A673 (cell line): Measurements from ENCODE around the gene GRN. TPM values are rescaled to one million over a fixed set of nuclear protein-coding genes. Genes with fewer than 3 reads are reported as not detected.
"Not testable (repeated sequence)": the region's sequence is repeated elsewhere in the genome, so short reads cannot be mapped to it uniquely, and the experiment has no call there.

ENCODE experiments used
- BruUV-seq: library from RNA; stranded (reverse); fragments of 400-500 nt; replicated peaks from 2 replicates; lab custom pipeline; 2021; lab: Mats Ljungman, UMichigan
- CTCF ChIA-PET: fragments of 300-600 bp; sonication (Branson Sonifier 250); formaldehyde crosslinking; loops from one replicate; lab custom pipeline; 2022; ENCODE audit warnings: antibody characterized with exemption; lab: Charles Lee
- POLR2A ChIA-PET: fragments of 300-600 bp; sonication (Branson Sonifier 250); formaldehyde crosslinking; loops from one replicate; lab custom pipeline; 2022; ENCODE audit warnings: antibody characterized with exemption; ENCODE audit not compliant: low non-redundant PET; lab: Charles Lee
- DNase-seq: peaks from one replicate; pipeline ENCODE4 v3.0.0-alpha.2; 2015; ENCODE audit warnings: low spot score
- H3K27ac ChIP-seq: fragments of 200-600 bp; sonication (generic); 2 replicates; pipeline ENCODE4 v1.5.1; 2016; ENCODE audit warnings: mixed run types, low read depth, mild to moderate bottlenecking, mixed read lengths, antibody characterized with exemption, low read length; ENCODE audit not compliant: poor library complexity, severe bottlenecking
- H3K27me3 ChIP-seq: fragments of 200-600 bp; sonication (generic); replicated peaks from 2 replicates; pipeline ENCODE4 v1.6.1; 2017; ENCODE audit warnings: mixed run types, low read depth, mild to moderate bottlenecking, mixed read lengths, antibody characterized with exemption, low read length; ENCODE audit not compliant: insufficient read depth, poor library complexity
- H3K36me3 ChIP-seq: fragments of 200-600 bp; sonication (generic); 2 replicates; pipeline ENCODE4 v1.6.1; 2016; ENCODE audit warnings: mixed run types, mild to moderate bottlenecking, mixed read lengths, antibody characterized with exemption, low read length; ENCODE audit not compliant: insufficient read depth, poor library complexity, severe bottlenecking
- H3K4me1 ChIP-seq: fragments of 200-600 bp; sonication (generic); 2 replicates; pipeline ENCODE4 v1.6.1; 2017; ENCODE audit warnings: mixed run types, mild to moderate bottlenecking, mixed read lengths, antibody characterized with exemption, low read length; ENCODE audit not compliant: insufficient read depth, poor library complexity, severe bottlenecking
- H3K4me3 ChIP-seq: fragments of 200-600 bp; sonication (generic); 2 replicates; pipeline ENCODE4 v1.5.1; 2016; ENCODE audit warnings: low read depth, mixed run types, mild to moderate bottlenecking, mixed read lengths, low read length; ENCODE audit not compliant: poor library complexity, severe bottlenecking
- H3K9me3 ChIP-seq: fragments of 200-600 bp; sonication (generic); 2 replicates; pipeline ENCODE4 v1.6.1; 2016; ENCODE audit warnings: mixed run types, low read depth, mild to moderate bottlenecking, mixed read lengths, antibody characterized with exemption, low read length; ENCODE audit not compliant: poor library complexity, severe bottlenecking
- CTCF ChIP-seq: fragments of 300-800, 200-600 bp; sonication (generic); conservative IDR thresholded peaks from 2 replicates; pipeline ENCODE4 v1.5.1; 2017; ENCODE audit warnings: low read depth, mild to moderate bottlenecking, antibody characterized with exemption, low read length, moderate library complexity, mixed read lengths
- EZH2 ChIP-seq: fragments of 200-600 bp; sonication (generic); IDR thresholded peaks from 2 replicates; pipeline ENCODE4 v1.6.1; 2017; ENCODE audit warnings: borderline replicate concordance, low read depth, mild to moderate bottlenecking, mixed read lengths, antibody characterized with exemption, low read length; ENCODE audit not compliant: poor library complexity, severe bottlenecking
- intact Hi-C: fragments of 100-400 bp; cut with micrococcal nuclease; formaldehyde crosslinking; loops from one replicate; pipeline ENCODE4 v1.10.0; 2022; ENCODE audit not compliant: unreplicated experiment
- total RNA-seq: library from RNA; stranded (reverse); gene quantifications from 2 replicates; pipeline ENCODE4 v1.2.3, GENCODE V29; 2021

GRN gene
- total RNA-seq, 1 experiment from 2014 or later, result 50.4 TPM

GRCh38 chr17:44335564-44335963 is 9.5 kb upstream of the GRN start:
- no TSS peak for BruUV-seq
- Histone ChIP-seq H3K27me3 (no peaks in the 10 kb centered on the region), H3K4me3 (no peak overlapping the region), H3K27ac (no peak overlapping the region), H3K36me3 (no peaks in the 10 kb centered on the region), H3K9me3 (no peaks in the 10 kb centered on the region), H3K4me1 (no peaks in the 10 kb centered on the region)
- intact Hi-C loops, result no loop called here
- TF ChIP-seq EZH2 (no peak), CTCF (no peak)
- no peak for DNase-seq
- ChIA-PET POLR2A (no interaction called here), CTCF (interaction anchor here (0.7 kb wide), 1 partner anchor 11 kb away, joined by 3 read pairs; no protein-coding TSS in a partner anchor)

- H3K27ac ChIP-seq, result no peak overlapping the region
- H3K27me3 ChIP-seq, result no peaks in the 10 kb centered on the region
- TF ChIP-seq EZH2, result no peak
- TF ChIP-seq CTCF, result no peak
- no peaks in the 10 kb centered on the region for H3K9me3 ChIP-seq
- no peak overlapping the region for H3K4me3 ChIP-seq
- ChIA-PET CTCF (no interaction called here), POLR2A (no interaction called here)
- BruUV-seq, result no TSS peak
- no peaks in the 10 kb centered on the region for H3K4me1 ChIP-seq
- no peak for DNase-seq
- H3K36me3 ChIP-seq, result no peaks in the 10 kb centered on the region
- intact Hi-C loops, result no loop called here
Measured at GRCh38 chr17:44335968-44336367, 9.1 kb upstream of the GRN start.

GRCh38 chr17:44338702-44339101 is 6.4 kb upstream of the GRN start:
- Histone ChIP-seq H3K4me3 (no peak overlapping the region), H3K4me1 (no peaks in the 10 kb centered on the region), H3K9me3 (no peaks in the 10 kb centered on the region), H3K27ac (no peak overlapping the region), H3K36me3 (no peaks in the 10 kb centered on the region), H3K27me3 (no peaks in the 10 kb centered on the region)
- TF ChIP-seq EZH2, result no peak
- TF ChIP-seq CTCF, result no peak
- POLR2A ChIA-PET, result no interaction called here
- BruUV-seq, result no TSS peak
- intact Hi-C loops, result no loop called here
- no peak for DNase-seq
- CTCF ChIA-PET, result interaction anchor here (0.6 kb wide), 1 partner anchor 423 kb away, joined by 8 read pairs; no protein-coding TSS in a partner anchor

GRCh38 chr17:44340553-44340952 is 4.5 kb upstream of the GRN start:
- CTCF ChIA-PET, POLR2A ChIA-PET: not testable (repeated sequence)

More at GRCh38 chr17:44340553-44340952, 4.5 kb upstream of the GRN start:
- BruUV-seq, H3K4me3 ChIP-seq, H3K4me1 ChIP-seq, H3K36me3 ChIP-seq, H3K27me3 ChIP-seq, H3K9me3 ChIP-seq, DNase-seq, H3K27ac ChIP-seq, intact Hi-C loops: not testable (repeated sequence)
